ENCODE results near the gene GSG1L. TPM values are rescaled to one million over a fixed set of nuclear protein-coding genes. Genes with fewer than 3 reads are reported as not detected.

The GSG1L gene
- total RNA-seq, 1 donor from 2014 or later, result not detected

- TF ChIP-seq CTCF (conservative IDR thresholded peaks at IDR 0.05), result no peak
- Mint-ChIP-seq H3K9me3 (peaks cover 5% of the 10 kb centered on the region), H3K27me3 (ENCODE audit: low read depth) (peaks cover 28% of the 10 kb centered on the region), H3K4me3 (no peak overlapping the region), H3K4me1 (no peaks in the 10 kb centered on the region), H3K36me3 (ENCODE audit: low read depth) (peaks cover 3% of the 10 kb centered on the region), H3K27ac (ENCODE audit: unreplicated experiment) (no peak overlapping the region)
- DNase-seq (ENCODE audit: low read depth, low spot score), result no peak
Measured at GRCh38 chr16:28052274-28053128, 11.0 kb downstream of the GSG1L start.

GRCh38 chr16:28051486-28051885, 12.0 kb downstream of the GSG1L start:
- H3K9me3 Mint-ChIP-seq, result peaks cover 11% of the 10 kb centered on the region
- TF ChIP-seq CTCF (conservative IDR thresholded peaks at IDR 0.05), result no peak
- H3K36me3 Mint-ChIP-seq (ENCODE audit: low read depth), result peaks cover 3% of the 10 kb centered on the region
- no peaks in the 10 kb centered on the region for H3K4me1 Mint-ChIP-seq
- no peak overlapping the region for H3K4me3 Mint-ChIP-seq
- H3K27me3 Mint-ChIP-seq (ENCODE audit: low read depth), result peaks cover 24% of the 10 kb centered on the region
- H3K27ac Mint-ChIP-seq (ENCODE audit: unreplicated experiment), result no peak overlapping the region
- no peak for DNase-seq (ENCODE audit: low read depth, low spot score)

GRCh38 chr16:28042811-28043210, 20.7 kb downstream of the GSG1L start:
- DNase-seq (ENCODE audit: low read depth, low spot score), result no peak
- Mint-ChIP-seq H3K27ac (ENCODE audit: unreplicated experiment) (no peak overlapping the region), H3K27me3 (ENCODE audit: low read depth) (peaks cover 16% of the 10 kb centered on the region), H3K4me3 (no peak overlapping the region), H3K9me3 (peaks cover 8% of the 10 kb centered on the region), H3K36me3 (ENCODE audit: low read depth) (no peaks in the 10 kb centered on the region), H3K4me1 (no peaks in the 10 kb centered on the region)
- TF ChIP-seq CTCF (conservative IDR thresholded peaks at IDR 0.05), result no peak

- Mint-ChIP-seq H3K36me3 (ENCODE audit: low read depth) (no peaks in the 10 kb centered on the region), H3K27ac (ENCODE audit: unreplicated experiment) (no peak overlapping the region), H3K9me3 (peaks cover under 1% of the 10 kb centered on the region), H3K4me1 (no peaks in the 10 kb centered on the region), H3K27me3 (ENCODE audit: low read depth) (peaks cover 13% of the 10 kb centered on the region), H3K4me3 (no peak overlapping the region)
- no peak for DNase-seq (ENCODE audit: low read depth, low spot score)
- TF ChIP-seq CTCF (conservative IDR thresholded peaks at IDR 0.05), result no peak
Measured at GRCh38 chr16:28041615-28042014, 21.9 kb downstream of the GSG1L start.

GRCh38 chr16:28040039-28040438, 23.5 kb downstream of the GSG1L start:
- Mint-ChIP-seq H3K4me3 (no peak overlapping the region), H3K4me1 (no peaks in the 10 kb centered on the region), H3K27ac (ENCODE audit: unreplicated experiment) (no peak overlapping the region), H3K9me3 (no peaks in the 10 kb centered on the region), H3K27me3 (ENCODE audit: low read depth) (peaks cover 14% of the 10 kb centered on the region), H3K36me3 (ENCODE audit: low read depth) (no peaks in the 10 kb centered on the region)
- TF ChIP-seq CTCF (conservative IDR thresholded peaks at IDR 0.05), result no peak
- DNase-seq (ENCODE audit: low read depth, low spot score), result no peak

Measured in neural crest cell (in vitro differentiated cells).